ENCODE results near the gene RNF41.

DNA sequence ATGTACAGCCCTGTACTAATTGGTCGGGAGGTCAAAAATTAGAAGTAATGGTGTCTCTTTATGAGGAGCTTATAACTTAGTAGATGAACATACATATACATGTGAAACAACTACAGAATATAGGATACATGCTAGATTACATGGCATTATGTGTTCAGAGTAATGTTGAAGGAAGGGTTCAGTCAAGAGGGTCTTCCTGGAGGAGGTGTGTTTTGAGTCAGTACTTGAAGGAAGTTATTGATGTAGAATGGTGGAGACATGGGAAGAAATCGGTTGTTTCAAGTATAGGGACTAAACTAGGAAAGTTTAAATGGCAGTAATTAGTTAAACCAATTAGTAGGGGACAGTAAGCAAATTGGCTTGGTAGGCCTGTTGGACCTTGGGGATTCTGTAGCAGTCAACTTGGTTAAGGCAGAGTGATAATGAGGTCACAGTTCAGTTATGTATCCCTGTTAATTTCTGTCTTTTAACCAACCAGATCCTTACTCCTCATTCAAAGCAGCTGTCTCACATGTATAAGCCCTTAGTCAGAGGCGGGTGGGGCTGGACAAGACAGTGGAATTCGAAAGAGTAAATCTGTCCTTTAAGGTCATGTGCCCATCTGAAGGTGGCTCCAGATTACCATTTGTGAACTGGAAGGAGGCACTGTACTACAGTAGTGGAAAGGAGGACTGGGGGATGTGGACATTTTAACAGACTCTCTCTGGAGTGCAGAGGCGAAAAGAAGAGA is 39.9 kb upstream of the RNF41 start:
- TF ChIP-seq MXD4 (CRISPR knock-in tag; IDR thresholded peaks at IDR 0.05), result no peak
- no peak for TF ChIP-seq ZNF432 (CRISPR knock-in tag; IDR thresholded peaks at IDR 0.05; ENCODE audit: borderline replicate concordance)
- no peak for TF ChIP-seq SMC3 (IDR thresholded peaks at IDR 0.05; ENCODE audit: low read length)
- TF ChIP-seq, protein P1, sequence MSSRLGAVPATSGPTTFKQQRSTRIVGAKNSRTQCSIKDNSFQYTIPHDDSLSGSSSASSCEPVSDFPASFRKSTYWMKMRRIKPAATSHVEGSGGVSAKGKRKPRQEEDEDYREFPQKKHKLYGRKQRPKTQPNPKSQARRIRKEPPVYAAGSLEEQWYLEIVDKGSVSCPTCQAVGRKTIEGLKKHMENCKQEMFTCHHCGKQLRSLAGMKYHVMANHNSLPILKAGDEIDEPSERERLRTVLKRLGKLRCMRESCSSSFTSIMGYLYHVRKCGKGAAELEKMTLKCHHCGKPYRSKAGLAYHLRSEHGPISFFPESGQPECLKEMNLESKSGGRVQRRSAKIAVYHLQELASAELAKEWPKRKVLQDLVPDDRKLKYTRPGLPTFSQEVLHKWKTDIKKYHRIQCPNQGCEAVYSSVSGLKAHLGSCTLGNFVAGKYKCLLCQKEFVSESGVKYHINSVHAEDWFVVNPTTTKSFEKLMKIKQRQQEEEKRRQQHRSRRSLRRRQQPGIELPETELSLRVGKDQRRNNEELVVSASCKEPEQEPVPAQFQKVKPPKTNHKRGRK (CRISPR knock-in tag; IDR thresholded peaks at IDR 0.05), result no peak

Data from HepG2 (cell line).